Stimulated activated CD8-positive, alpha-beta memory T cell treated with anti-CD3 and anti-CD28 coated beads, Interleukin-15, amount 100 ng/mL, for 4 hours (primary cell): ENCODE measurements around the gene NAA11.

Source experiments
- DNase-seq, 2 donors: peaks; one replicate each; pipeline ENCODE4 v3.0.0-alpha.2; 2020; ENCODE audit warnings: low read depth in 2 of 2

NAA11 gene

DNA sequence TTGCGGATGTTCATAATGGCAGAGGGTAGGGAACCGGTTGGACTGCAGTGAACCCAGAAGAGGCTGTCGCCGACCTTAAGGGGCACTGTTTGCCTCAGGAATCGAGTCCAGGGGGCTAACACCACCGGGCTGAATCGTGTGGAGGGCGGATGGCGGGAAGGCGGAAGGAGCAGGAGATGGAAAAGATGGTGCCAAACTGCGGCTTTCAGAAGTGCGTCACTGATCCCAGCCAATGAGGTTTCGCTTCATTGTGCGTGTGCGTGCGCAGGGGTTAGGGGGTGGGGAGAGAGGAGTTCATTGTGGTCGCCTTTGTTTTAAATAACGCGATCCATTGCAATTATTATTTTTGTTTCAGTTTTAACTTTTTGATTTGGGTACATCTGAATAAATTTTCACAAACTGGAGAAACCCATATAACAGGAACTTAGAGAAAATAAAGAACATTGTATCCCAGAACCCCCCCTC is at the start of gene NAA11:
NAA11 (minus strand) TSS at position 198 of the 465 bp plus-strand sequence; CDS start at position 14, 184 bp downstream.
- DNase-seq = no peak

DNA sequence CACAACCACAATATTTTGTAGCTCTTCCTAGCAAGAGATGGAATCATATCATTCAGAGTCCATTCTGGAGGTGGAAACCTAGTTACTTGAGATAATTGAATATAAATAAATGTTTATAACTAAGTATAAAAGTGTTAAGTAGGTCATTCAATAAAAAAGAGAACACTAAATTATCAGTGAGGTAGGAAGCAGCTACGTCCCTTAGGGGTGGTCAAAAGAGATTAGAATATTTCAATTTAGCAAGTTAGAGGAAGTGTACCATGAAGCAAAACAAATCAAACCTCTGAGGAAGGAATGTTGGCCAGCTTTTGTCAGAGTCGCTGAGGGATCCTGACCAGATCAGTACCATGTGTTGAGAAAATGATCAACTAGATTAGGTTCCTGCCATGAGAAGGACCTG is 44.2 kb upstream of the NAA11 start:
- no peak for DNase-seq

DNA sequence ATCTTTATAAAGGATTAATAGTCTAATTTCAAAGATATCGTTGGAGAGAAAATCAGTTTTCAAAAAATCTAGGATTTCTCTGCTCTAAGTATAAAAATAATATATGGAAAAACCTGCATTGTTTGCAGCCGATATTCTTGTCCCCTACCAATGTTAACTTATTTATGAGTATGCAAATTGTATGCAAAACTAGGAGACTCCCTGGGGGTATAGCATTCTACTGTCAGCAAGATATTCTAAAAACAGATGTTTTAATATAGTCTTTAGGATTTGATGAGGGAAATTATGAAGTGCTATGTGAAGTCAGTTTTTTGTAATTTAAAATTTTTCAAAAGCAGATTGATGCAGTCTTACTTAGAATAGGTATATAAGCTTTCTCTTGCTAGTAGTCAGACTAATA is 41.2 kb upstream of the NAA11 start:
- DNase-seq = no peak

DNA sequence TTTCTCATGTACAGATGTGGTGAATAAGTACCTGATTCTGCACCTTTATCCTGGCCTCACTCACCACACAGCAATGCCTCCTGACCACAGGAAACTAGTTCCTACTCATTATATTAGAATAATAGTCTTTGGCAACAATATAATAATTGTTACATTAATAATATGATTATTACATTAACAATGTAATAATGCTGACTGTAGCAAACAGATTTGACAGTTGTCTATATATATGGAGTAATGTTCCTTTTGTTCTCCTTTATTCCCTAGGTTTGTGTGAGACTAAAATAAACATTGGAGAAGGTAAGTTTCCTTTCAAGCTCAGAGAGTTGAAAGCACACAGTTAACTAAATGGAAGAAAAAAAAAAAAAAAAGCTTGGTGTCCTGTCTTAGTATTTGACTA is 40.6 kb upstream of the NAA11 start:
- no peak for DNase-seq

DNA sequence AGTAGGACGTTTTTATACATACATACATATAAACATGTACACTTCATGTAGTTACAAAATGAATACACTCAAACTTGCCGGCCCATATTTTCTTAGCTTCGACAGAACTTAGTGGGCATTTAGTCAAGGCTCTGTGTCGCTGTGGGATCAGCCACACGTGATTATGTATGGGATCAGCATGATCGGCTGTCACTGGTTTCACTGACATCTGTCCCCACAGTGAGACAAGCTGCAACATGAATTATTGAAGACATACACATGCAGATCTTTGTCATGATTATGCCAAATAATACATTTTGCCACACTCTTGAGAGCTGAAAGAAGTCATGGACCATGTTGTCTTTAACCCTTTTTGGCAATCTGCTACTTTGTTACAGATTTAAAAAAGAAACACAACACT is 38.2 kb upstream of the NAA11 start:
- DNase-seq = no peak

DNA sequence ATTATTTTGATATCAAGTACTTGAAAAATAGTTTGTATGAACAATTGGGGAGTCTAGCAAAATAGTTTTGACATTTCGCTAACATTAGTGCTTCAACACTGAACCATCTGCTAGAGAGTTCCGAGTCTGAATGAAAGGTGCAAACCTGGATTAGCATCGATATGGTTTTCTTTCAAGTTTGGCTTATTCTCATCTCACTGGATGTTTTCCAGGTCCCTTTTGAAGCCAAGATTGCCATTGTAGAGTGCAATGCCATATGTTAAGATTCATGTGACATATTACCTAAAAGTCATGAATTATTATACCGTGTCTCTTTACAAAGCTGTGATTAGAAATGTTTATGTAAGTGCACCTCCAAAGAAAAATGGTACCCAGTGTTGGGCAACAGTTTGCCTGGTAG is 36.8 kb upstream of the NAA11 start:
- DNase-seq = no peak

DNA sequence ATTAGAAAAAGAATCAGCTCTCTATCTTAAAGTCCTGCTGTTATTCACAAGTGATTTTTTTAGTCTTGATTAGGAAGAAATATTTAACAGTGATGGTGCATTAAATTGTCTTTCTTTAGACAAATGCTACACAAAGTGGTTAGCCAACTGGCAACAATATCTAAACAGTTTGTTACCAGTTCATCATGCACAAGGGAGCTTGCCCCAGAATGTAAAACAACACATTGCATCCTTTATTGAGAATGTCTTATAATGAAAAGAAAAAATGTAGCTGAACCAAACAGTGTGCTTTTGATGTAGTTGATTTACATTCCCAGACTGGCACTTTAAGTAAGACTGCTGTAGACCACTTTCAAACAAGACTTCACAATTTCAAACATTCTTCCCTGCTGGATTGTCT is 34.1 kb upstream of the NAA11 start:
- no peak for DNase-seq

DNA sequence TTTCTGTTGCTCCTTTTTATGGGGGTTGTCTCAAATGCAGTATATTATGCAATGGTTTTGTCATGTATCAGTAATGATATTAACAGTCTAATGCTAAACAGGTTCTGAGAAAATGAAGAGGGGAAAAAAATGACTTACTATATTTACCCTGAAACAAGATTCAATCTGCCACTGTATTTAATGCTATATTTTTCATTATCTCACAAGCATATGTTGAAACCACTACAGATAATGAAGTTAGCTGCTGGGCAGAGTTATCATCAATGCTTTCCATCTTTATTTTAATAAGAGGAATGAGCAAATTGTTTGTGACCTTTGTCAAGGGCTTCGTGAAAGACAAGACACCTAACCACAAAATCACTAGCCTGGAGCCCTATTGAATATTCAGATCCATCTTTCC is 32.6 kb upstream of the NAA11 start:
- no peak for DNase-seq

DNA sequence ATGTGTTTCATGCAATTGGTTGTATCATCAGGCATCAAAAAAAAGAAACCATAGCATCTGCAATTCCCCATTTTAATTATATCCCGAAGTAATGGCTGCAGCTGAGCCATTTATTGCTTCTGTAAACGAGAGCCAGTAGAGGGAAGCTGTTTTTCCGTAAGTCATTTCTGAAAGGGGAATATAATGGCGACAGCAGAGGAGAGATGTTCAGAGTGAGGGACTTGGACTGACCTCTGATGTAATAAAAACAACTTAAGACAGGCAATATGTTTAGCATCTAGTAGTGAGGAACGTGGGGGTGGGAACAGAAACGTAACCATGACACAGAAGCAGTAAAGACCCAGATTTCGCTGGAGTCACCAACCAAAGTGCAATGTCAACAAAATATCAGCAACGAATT is 31.5 kb upstream of the NAA11 start:
- DNase-seq = no peak

DNA sequence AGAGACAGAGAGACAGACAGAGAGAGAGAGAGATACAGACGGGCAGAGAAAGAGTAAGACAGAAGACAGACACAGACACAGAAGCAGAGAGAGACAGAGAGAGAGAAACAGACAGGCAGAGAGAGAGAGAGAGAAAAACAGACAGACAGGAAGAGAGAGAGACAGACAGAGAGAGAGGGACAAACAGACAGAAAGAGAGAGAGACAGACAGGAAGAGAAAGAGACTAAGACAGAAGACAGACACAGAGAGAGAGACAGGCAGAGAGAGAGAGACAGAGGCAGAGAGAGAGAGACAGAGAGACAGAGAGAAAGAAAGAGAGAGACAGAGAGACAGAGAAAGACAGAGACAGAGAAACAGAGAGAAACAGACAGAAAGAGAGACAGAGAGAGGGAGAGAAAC is 27.2 kb upstream of the NAA11 start:
- no peak for DNase-seq

DNA sequence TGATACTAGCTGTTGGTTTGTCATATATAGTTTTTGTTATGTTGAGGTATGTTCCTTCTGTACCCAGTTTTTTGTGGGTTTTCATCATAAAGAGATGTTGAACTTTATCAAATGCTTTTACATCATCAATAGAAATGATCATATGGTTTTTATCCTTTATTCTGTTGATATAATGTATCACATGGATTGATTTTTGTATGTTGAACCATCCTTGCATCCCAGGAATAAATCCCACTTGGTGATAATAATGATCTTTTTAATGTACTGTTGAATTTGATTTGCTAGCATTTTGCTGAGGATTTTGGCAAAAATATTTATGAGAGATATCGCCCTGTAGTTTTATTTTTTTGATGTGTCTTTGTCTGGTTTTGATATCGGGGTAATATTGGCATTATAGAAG is 22.5 kb upstream of the NAA11 start:
- no peak for DNase-seq

DNA sequence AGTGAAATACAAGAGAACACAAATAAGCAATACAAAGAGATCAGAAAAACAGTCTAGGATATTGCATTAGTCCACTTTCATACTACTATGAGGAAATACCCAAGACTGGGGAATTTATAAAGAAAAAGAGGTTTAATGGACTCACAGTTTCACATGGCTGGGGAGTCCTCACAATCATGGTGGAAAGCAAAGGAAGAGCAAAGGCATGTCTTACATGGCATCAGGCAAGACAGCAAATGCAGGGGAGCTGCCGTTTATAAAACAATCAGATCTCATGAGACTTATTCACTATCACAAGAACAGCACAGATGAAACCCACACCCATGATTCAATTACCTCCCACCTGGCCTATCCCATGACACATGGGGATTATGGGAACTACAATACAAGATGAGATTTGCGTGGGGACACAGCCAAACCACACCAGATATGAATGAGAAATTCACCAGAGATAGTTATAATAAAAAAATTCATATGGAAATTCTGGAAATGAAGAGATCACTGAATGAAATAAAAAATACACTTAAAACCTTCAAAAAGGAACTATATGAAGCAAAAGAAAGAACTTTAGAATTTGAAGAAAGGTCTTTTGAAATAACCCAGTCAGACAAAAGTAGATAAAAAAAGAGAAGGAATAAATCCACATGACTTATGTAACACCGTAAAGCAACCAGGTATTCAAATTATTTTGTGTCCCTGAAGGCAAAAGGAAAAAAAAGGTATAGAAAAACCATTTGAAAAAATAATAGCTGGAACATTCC is 16.2 kb upstream of the NAA11 start:
- no peak for DNase-seq

DNA sequence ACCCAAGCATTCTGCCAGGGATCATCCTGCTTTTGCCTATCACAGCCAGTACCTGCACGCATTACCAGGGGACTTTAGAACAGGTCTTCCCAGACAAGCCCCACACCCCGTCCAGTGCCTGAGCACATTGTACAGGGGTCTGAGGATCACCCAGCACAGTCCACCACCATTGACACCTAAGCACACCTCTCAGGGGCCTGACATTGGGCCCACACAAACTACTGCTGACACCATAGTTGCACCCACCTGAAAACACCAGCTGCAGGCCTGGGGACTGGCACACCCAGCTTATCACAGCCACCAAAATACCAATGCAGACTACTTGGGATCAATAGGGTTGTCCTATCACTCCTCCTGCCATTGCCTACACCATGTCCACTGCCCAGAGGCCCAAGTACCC is 14.7 kb upstream of the NAA11 start:
- no peak for DNase-seq

DNA sequence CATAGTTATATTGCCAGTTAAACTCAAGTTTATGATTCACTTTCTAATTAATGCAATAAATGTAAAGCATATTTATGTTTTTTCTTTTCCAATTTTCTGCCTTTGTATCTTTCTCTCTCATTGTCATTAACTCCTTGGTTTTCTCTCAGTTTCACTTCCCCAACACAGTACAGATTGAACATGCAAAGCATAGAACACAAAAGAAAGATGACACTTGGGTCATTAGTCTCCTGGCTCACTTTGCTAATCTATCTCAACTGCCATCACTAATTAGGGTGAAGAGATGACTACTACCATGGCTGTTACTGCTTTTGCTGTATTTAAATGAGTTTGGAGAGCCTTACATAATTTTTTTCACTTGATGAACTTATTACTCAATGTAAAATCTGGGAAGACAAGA is 12.3 kb upstream of the NAA11 start:
- DNase-seq = no peak

DNA sequence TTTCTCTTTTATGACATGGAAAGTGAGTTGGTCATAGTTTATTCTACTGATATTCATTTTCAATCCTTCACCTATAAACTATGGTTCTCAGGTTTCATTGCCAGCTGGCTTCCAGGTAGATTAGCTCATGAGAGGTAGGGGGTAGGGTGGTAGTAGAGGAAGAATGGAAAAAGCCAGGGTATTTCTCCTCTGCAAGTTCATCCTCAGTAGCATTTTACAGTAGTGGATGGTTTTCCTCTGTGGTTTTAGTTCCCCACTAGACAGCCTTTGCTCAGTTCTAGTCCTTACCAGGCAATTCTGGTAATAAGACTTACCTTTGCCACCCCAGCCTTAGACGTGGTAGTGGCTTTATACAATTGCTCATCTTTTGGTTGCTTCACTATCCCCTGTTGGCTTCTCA is 8.9 kb upstream of the NAA11 start:
- no peak for DNase-seq

DNA sequence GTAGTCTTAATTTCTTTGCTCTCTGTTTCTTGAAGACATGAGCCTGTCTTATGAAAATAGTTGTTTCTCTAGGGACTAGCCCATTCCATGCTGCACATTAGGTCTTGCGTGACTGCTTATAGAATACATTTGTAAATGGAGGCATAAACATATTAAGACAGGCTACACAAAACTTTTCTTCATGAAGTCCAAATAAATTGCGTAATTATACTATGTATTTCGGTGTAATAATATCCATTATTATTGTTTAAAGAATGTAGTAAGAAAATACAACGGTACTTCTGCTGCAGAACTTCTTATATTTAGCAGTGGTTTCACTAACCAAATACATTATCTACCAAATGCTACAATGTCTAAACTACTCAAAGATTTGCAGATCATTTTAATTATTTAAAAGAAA is 8.5 kb upstream of the NAA11 start:
- no peak for DNase-seq

DNA sequence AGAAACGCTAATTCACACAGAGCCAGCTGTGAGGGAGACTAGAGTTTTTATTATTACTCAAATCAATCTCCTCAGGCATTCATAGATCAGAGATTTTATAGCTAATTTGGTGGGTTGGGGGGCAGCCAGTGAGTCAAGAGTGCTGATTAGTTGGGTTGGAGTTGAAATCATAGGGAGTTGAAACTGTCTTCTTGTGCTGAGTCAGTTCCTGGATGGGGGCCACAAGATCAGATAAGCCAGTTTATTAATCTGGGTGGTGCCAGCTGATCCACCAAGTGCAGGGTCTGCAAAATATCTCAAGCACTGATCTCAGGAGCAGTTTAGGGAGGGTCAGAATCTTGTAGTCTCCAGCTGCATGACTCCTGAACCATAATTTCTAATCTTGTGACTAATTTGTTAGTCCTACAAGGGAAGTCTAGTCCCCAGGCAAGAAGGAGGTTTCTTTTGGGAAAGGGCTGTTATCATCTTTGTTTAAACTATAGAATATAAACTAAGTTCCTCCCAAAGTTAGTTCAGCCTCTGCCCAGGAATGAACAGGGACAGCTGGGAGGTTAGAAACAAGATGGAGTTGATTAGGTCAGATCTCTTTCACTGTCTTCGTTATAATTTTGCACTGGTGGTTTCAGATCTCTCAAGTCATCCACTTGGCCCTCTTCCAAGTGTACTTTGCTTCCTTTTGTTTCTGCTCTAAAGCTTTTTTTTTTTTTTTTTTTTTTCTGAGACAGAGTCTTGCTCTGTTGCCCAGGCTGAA is 5.4 kb upstream of the NAA11 start:
- DNase-seq = no peak

DNA sequence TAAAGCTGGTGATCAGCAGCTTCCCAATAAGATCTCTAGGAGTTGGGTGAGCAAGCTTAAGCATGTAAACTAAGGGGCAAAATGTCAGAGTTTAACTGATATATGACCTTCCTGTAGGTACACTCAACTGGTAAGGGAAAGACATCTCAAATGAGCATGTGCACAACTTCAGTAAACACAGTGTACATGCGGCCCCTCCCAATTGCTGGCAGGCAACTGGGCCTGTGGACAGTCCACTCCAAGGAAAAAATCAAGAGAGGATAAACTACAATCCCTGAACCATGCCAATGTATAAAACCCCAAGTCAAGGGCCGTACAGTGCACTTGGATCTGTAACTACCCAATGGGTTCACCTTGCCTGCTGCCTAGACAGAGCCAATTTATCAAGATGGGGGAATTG is 4.9 kb upstream of the NAA11 start:
- no peak for DNase-seq

DNA sequence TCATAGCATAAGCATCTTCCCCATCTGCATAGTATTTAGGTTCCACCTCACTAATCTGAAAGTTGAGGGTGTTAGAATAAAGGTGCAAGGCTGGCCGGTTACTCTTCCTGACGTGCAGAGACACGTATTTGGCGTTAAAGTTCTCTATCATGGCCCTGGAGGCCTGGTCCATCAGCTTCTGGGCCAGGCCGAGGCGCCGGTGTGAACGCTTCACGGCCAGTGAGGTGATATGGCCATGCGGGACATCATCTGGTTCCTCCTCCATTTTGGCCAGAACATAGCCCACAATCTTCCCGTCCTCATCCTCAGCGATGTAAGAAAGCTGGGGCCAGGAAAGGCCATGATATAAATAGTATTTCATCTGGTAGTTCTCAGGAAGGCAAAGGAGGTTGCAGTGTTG is 425 bp downstream of the NAA11 start:
- no peak for DNase-seq

DNA sequence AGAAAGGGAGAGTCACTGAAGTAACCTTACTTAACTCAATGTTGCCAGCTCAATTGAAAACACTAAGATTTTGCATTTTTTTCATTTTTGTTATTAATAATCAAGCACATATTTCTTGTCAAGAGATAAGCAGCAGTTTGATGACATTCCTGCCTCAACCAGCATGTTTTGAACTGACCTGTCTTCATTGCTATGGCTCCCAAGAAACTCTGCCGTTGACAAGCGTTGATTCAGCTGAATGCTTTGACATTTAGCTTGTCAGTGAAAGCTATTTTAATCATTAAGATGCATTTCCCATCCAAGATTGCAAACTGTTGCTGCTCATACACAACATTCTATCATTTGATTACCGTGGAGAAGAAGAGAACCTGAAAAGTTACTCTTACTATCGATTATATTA is 5.9 kb downstream of the NAA11 start:
- no peak for DNase-seq

DNA sequence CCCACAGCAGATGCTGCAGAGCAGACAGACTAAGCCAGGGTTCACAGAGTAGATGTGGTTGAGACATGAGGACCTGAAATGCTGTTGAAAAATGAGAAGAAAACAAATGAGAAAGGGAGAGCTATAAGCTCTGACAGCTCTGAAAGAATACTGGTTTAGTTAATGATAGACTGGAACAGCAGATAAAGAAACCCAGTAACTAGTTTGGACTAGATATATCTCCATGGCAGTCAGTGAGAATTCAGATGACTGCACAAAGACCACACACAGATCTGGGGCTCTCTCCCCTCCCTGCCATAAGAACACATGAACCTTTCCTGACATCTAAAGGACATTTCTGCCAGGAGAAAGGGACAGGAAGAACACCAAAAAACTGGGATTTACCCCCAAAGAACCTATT is 8.2 kb downstream of the NAA11 start:
- no peak for DNase-seq

DNA sequence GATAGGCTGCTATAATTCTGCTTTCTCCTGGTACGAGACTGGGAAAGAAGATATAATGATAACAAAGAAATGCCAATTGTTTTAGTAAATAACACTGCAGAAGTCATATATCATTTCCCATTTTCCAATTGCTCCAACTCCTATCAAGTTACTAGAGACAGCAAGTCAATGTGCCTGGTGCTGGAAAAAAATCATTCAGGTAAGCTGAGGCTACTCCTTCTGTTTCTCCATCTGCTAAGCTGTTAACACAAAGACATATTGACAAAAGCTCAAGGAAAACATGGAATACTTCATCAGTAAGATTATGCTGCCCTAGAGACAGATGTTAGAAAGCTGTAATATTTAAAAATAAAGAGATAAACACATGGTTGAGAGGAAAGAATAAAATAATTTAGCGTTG is 10.0 kb downstream of the NAA11 start:
- no peak for DNase-seq

DNA sequence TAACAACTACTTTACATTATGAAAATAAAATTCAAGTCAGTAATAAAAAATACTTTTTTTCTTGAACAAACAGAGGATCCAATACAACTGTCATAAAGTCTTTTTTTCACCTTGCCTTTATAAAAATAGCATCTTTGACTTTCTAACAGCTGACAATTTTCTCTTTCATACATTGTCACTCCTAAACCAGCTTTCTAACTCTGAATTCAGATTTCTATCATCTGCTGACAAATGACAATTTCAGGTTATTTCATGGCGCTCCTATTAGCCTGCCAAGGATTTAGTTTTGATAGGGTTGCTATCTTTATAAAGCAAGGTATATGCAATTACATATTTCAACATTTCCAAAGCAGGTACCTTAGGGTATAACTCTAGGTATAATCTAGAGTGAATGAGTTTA is 14.6 kb downstream of the NAA11 start:
- DNase-seq = no peak

DNA sequence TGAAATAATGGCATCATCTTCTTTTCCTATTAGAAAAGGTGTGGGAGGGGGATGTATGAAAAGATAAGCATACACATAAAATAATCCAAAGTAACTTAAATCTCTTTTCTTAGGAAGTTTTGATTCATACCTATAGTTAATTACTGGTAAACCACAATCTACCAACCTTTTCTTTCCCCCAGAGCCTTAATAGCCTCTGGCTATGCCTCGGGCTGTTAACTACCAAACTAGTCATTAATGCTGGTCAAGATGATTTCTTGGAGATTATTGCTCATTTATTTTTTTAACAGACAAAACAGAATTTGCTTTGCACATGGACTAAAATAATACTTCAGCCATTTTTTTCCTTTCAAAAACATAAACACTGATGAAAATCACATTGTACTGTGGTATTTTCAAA is 16.9 kb downstream of the NAA11 start:
- DNase-seq = no peak
